Stimulated activated naive CD8-positive, alpha-beta T cell treated with anti-CD3 and anti-CD28 coated beads, Interleukin-15, Interleukin-2, amounts not matched to agents 100 U/mL and 50 U/mL, for 24 hours (primary cell): Measurements from ENCODE around the gene TBC1D21.

ENCODE experiments used
- ATAC-seq: fragments of 150-1000 bp; cut with Tn5 transposase; one replicate; pipeline ENCODE4 v1.10.0; 2021
- DNase-seq: peaks from one replicate; pipeline ENCODE4 v3.0.0; 2021

TBC1D21 gene

GRCh38 chr15:73908822-73909122 is 35.4 kb downstream of the TBC1D21 start:
- no peak for DNase-seq
- no peak for ATAC-seq

- ATAC-seq (no peak), DNase-seq (no peak)
These were observed 36.3 kb downstream of the TBC1D21 start for GRCh38 chr15:73909651-73910050.

DNA sequence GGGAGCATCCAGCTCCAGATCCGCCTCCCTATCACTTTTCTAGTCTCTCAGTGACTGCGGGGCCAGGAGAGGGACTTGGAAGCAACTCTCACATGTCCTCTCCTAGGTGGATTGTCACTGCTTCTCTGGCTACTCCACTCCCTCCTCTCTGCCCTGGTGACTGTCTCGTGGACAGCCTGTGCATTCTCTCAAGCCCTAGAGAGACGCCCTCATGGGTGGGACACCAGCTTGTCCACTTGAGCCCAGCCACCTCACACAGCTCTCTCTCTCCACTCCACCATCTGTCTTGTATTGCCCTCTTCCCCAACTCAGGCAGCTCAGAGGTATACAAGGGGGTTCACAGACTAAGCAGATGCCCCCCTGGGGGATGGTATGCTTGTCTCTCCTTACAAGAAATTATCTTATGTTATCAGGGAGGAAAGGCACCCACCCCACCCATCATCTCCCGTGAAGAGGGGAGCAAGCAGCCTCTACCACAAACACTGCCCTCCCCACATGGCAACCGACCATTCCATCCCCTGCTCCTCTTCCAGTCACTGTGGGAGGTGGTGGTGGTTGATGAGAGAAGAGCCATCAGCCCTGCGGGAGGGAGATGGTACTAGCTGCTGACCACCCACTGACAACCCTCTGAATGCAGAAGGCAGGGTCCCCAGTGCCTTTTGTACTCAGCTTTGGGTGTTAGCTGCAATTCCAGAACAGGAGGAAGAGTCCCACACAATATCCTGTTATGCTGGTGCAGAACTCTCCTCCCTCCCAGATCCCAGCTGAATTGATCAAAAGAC is 37.3 kb downstream of the TBC1D21 start:
- ATAC-seq (no peak), DNase-seq (no peak)

GRCh38 chr15:73912030-73912596 is 38.7 kb downstream of the TBC1D21 start:
- no peak for ATAC-seq
- DNase-seq = no peak

GRCh38 chr15:73914145-73914544 is 40.8 kb downstream of the TBC1D21 start:
- ATAC-seq (peak; percentile 28), DNase-seq (no peak)

- DNase-seq = no peak
- ATAC-seq = no peak
These were observed 41.7 kb downstream of the TBC1D21 start for GRCh38 chr15:73915082-73915481.

GRCh38 chr15:73918784-73919183 is 45.4 kb downstream of the TBC1D21 start:
- ATAC-seq = no peak
- DNase-seq = no peak

DNA sequence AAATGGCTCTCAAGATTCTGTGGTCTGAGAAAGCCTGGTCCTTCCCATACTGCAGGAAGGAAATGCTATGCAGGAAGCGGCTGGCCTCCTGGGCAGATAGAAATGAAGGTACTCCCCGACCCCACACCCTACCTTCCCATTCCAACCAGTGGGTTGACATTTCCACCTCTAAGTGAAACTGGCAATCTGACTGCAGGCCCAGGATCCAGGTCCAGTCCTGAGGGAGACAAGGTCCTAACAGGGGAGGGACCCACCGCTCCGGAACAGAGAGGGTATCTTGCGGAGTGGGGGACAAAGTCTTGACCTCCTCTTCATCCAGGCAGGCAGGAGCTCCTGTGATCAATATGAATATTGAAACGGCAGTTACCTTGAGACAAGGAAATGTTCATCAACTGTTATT is 46.3 kb downstream of the TBC1D21 start:
- DNase-seq = no peak
- no peak for ATAC-seq

- no peak for DNase-seq
- no peak for ATAC-seq
These were observed 48.0 kb downstream of the TBC1D21 start for GRCh38 chr15:73921254-73921925.

- ATAC-seq (no peak), DNase-seq (no peak)
These were observed 49.1 kb downstream of the TBC1D21 start for GRCh38 chr15:73922186-73923151.

GRCh38 chr15:73923156-73923487 is 49.8 kb downstream of the TBC1D21 start:
- ATAC-seq (no peak), DNase-seq (no peak)

DNA sequence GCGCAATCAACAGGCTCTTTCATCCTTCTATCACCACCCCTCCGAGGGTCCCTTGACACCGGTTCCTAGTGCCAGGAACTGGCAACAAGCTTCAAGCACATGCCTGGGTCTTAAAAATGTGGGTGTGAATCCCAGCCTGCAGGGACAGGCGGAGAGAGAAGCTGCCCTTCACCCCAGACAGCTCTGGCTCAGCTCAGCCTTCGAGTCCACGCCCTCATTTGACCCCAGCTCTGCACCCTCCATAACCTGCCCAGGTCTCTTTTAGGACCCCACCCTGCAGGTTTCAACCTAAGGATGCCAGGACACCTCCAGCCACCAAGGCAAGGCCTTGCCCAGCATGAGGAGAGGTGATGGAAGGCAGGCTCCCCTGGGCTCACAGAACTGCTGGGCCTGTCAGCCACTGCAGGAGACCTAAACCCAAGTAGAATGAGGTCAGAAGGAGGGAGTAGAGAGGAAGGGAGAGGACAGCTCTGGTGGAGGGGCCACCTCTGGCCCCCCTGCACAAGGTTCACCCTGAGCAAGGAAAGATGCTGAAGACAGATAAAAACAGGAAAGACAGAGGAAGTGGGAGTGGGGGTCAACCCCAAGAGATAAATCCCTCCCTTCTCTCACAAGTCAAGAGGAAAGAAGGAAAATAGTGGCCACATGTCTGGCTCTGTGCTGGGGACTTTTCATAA is 50.3 kb downstream of the TBC1D21 start:
- ATAC-seq = no peak
- DNase-seq = no peak

DNA sequence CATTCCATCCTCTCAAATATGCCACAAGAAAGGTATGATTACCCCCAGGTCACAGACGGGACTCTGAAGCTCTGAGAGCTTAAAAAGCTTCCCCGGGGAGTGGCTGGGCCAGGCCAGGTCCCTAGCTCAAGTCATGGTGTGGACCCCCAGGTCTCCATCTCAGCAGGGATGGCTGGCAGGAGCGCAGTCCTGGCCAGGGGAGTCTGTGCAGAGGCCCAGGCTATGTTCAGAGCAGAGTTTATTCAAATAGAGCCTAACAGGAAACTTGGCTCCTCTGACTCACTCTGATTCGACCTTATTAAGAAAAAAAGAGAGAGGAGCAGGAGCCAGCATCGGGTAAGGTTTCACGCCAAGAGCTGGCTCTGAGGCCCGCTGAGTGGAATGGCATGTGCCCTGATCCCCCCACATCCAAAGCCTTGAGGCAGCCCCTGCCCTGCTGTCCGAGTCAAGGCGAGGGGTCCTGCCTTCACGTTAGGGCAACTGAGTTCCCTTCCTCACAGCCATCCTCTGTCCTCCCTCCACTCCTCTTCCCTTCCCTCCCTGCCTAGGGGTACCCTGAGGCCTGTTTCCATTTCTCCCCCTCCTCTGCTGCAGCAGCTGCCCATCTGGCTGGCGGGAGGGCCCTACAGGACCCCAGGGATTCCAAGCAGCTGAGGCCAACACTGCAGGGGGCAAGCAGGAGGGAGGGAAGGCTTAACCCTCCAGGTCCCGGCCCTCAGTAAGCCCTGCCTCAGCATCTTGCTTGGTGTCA is 51.0 kb downstream of the TBC1D21 start:
- ATAC-seq (peak; percentile 61), DNase-seq (peak; percentile 30)

GRCh38 chr15:73925848-73926218 is 52.5 kb downstream of the TBC1D21 start:
- DNase-seq (no peak), ATAC-seq (no peak)

GRCh38 chr15:73926219-73927002 is 53.0 kb downstream of the TBC1D21 start, which contains the start of gene LOXL1:
LOXL1 (plus strand) TSS chr15:73926462; CDS start chr15:73926784, 322 bp downstream.
- no peak for ATAC-seq
- no peak for DNase-seq

- peak; percentile 50 for DNase-seq
- peak; percentile 1 for ATAC-seq
These were observed 53.7 kb downstream of the TBC1D21 start for GRCh38 chr15:73927003-73927475.

DNA sequence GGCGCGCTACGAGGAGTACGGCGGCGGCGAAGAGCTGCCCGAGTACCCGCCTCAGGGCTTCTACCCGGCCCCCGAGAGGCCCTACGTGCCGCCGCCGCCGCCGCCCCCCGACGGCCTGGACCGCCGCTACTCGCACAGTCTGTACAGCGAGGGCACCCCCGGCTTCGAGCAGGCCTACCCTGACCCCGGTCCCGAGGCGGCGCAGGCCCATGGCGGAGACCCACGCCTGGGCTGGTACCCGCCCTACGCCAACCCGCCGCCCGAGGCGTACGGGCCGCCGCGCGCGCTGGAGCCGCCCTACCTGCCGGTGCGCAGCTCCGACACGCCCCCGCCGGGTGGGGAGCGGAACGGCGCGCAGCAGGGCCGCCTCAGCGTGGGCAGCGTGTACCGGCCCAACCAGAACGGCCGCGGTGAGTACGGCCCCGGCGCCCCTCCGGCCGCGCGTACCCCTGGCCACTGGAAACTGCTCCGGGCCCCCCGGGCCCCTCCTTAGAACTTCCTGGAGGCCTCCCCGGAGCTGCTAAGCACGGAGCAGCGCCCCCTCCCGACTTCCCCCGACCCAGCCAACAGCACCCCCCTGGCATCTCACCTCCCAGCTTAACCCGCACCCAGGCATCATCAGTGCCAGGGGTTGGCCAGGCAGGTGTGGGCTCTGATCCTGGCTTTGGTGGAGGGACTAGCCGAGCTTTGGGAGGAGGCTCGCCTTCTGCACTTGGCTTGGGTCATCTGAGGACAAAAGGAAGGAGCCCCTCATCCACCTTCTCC is 54.3 kb downstream of the TBC1D21 start:
- DNase-seq = peak; percentile 81
- peak; percentile 81 for ATAC-seq

GRCh38 chr15:73928241-73928579 is 54.8 kb downstream of the TBC1D21 start:
- no peak for DNase-seq
- ATAC-seq = no peak

DNA sequence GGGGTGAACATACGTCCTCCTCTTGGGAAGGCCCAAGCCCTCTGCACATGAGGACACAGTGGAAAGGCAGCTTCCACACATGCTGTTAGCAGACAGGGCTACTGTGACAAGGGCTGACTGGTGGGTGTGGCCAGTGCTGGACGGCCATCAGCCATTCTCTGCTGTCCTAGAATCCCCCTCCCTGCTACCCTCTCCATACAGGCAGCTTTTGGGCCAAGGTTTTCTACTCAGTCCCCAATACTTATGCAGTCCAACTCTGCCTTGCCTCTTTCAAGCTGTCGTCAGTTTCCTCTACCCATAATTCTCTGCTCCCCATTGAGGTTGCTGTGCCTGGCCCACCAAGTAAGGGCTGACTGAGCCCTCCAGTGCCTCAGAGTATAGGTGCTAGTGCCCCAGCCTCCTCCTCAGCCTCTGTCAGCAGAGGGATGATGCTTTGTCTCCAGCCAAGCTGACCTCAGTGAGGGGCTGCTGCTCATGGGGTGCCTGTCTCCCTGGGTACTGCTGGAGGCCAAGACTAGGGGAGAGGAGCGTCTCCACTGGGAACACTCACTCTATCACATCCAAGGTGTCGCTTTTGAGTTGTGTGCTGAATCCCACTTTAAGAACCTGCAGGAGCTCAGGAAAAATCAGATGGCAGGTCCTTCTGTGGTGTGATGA is 55.7 kb downstream of the TBC1D21 start:
- DNase-seq (no peak), ATAC-seq (no peak)
